H9 (cell line): Measurements from ENCODE around the gene TMEM219. TPM values are rescaled to one million over a fixed set of nuclear protein-coding genes. Genes with fewer than 3 reads are reported as not detected.
A peak's percentile ranks its signal among the peaks of the same experiment; 100 is the strongest.

Experiments used
- DNase-seq: peaks from one replicate; pipeline ENCODE4 v3.0.0-alpha.2; 2017
- H2AFZ ChIP-seq: one replicate; pipeline ENCODE4 v1.6.1; 2013; ENCODE audit warnings: mild to moderate bottlenecking, low read length, control low read depth, moderate library complexity
- H2AK5ac ChIP-seq: 2 replicates; pipeline ENCODE4 v1.6.1; 2013; ENCODE audit warnings: low read length, control low read depth, mixed read lengths; ENCODE audit not compliant: insufficient read length
- H2BK120ac ChIP-seq: one replicate; pipeline ENCODE4 v1.6.1; 2013; ENCODE audit warnings: low read depth, mild to moderate bottlenecking, low read length, control low read depth, inconsistent platforms; ENCODE audit not compliant: poor library complexity, severe bottlenecking
- H2BK12ac ChIP-seq: 2 replicates; pipeline ENCODE4 v1.6.1; 2013; ENCODE audit warnings: low read length, control low read depth, mixed read lengths, low read depth; ENCODE audit not compliant: insufficient read length
- H2BK15ac ChIP-seq: 2 replicates; pipeline ENCODE4 v1.6.1; 2013; ENCODE audit warnings: low read depth, low read length, control low read depth
- H2BK20ac ChIP-seq: one replicate; pipeline ENCODE4 v1.6.1; 2013; ENCODE audit warnings: low read depth, mild to moderate bottlenecking, low read length, control low read depth, inconsistent platforms; ENCODE audit not compliant: poor library complexity, severe bottlenecking
- H2BK5ac ChIP-seq: 2 replicates; pipeline ENCODE4 v1.6.1; 2013; ENCODE audit warnings: low read length, control low read depth, mixed read lengths; ENCODE audit not compliant: insufficient read length
- H3K14ac ChIP-seq: 2 replicates; pipeline ENCODE4 v1.6.1; 2013; ENCODE audit warnings: low read length, control low read depth; ENCODE audit not compliant: insufficient read depth
- H3K18ac ChIP-seq: 2 replicates; pipeline ENCODE4 v1.6.1; 2013; ENCODE audit warnings: low read depth, mild to moderate bottlenecking, mixed read lengths, low read length, control low read depth; ENCODE audit not compliant: insufficient read length
- H3K23ac ChIP-seq: 2 replicates; pipeline ENCODE4 v1.6.1; 2013; ENCODE audit warnings: low read length, control low read depth, mixed read lengths, low read depth; ENCODE audit not compliant: insufficient read length
- H3K23me2 ChIP-seq: 2 replicates; pipeline ENCODE4 v1.6.1; 2013; ENCODE audit warnings: low read depth, mild to moderate bottlenecking, mixed read lengths, low read length, control low read depth; ENCODE audit not compliant: insufficient read length, poor library complexity, severe bottlenecking
- H3K27ac ChIP-seq: 2 replicates; pipeline ENCODE4 v1.5.1; 2013; ENCODE audit warnings: low read length, control low read depth, mixed read lengths, low read depth; ENCODE audit not compliant: insufficient read length
- H3K27me3 ChIP-seq: 2 replicates; pipeline ENCODE4 v1.6.1; 2013; ENCODE audit warnings: low read length, control low read depth, inconsistent platforms; ENCODE audit not compliant: insufficient read depth
- H3K4ac ChIP-seq: 2 replicates; pipeline ENCODE4 v1.6.1; 2013; ENCODE audit warnings: low read depth, mild to moderate bottlenecking, control low read depth, inconsistent platforms, low read length, moderate library complexity
- H3K4me1 ChIP-seq: 2 replicates; pipeline ENCODE4 v1.6.1; 2013; ENCODE audit warnings: low read length, control low read depth, inconsistent platforms; ENCODE audit not compliant: insufficient read depth
- H3K4me2 ChIP-seq: 2 replicates; pipeline ENCODE4 v1.6.1; 2013; ENCODE audit warnings: low read length, control low read depth, mixed read lengths; ENCODE audit not compliant: insufficient read length, insufficient read depth
- H3K56ac ChIP-seq: 2 replicates; pipeline ENCODE4 v1.6.1; 2013; ENCODE audit warnings: low read depth, mild to moderate bottlenecking, mixed read lengths, low read length, control low read depth; ENCODE audit not compliant: insufficient read length
- H3K79me1 ChIP-seq: 2 replicates; pipeline ENCODE4 v1.6.1; 2013; ENCODE audit warnings: low read depth, mild to moderate bottlenecking, moderate library complexity, low read length, control low read depth, inconsistent platforms; ENCODE audit not compliant: insufficient read depth, poor library complexity, severe bottlenecking
- H3K79me2 ChIP-seq: 2 replicates; pipeline ENCODE4 v1.6.1; 2013; ENCODE audit warnings: low read length, control low read depth, inconsistent platforms; ENCODE audit not compliant: insufficient read depth
- H3K9ac ChIP-seq: 2 replicates; pipeline ENCODE4 v1.6.1; 2013; ENCODE audit warnings: low read length, control low read depth, mixed read lengths; ENCODE audit not compliant: insufficient read length; ENCODE audit errors: extremely low read depth
- H3K9me3 ChIP-seq: one replicate; pipeline ENCODE4 v1.6.1; 2013; ENCODE audit warnings: low read depth, low read length, inconsistent platforms; ENCODE audit not compliant: control insufficient read depth
- H3T11ph ChIP-seq: one replicate; pipeline ENCODE4 v1.6.1; 2013; ENCODE audit warnings: mild to moderate bottlenecking, low read length, control low read depth, inconsistent platforms
- H4K20me1 ChIP-seq: one replicate; pipeline ENCODE4 v1.6.1; 2013; ENCODE audit not compliant: control insufficient read depth, insufficient read length, insufficient read depth
- H4K5ac ChIP-seq: 2 replicates; pipeline ENCODE4 v1.6.1; 2013; ENCODE audit warnings: low read depth, mild to moderate bottlenecking, mixed read lengths, low read length, control low read depth; ENCODE audit not compliant: insufficient read length
- H4K8ac ChIP-seq: replicated peaks from 2 replicates; pipeline ENCODE4 v1.6.1; 2013; ENCODE audit warnings: low read length, control low read depth, mixed read lengths, low read depth; ENCODE audit not compliant: insufficient read length
- H4K91ac ChIP-seq: 2 replicates; pipeline ENCODE4 v1.6.1; 2013; ENCODE audit warnings: low read depth, mild to moderate bottlenecking, moderate library complexity, mixed read lengths, low read length, control low read depth; ENCODE audit not compliant: insufficient read length
- H3K27ac Mint-ChIP-seq, 3 experiments: 2 replicates in 2 of 3; 3 replicates in 1 of 3; pipeline ENCODE4 v1.8.0; 2020 to 2021; ENCODE audit warnings: mixed read lengths in 3 of 3, mild to moderate bottlenecking in 1 of 3, moderate library complexity in 1 of 3
- H3K27me3 Mint-ChIP-seq: 2 replicates; pipeline ENCODE4 v1.8.0; 2021; ENCODE audit warnings: low read depth, mild to moderate bottlenecking, moderate library complexity, mixed read lengths
- H3K36me3 Mint-ChIP-seq, 3 experiments: 2 replicates in 2 of 3; 3 replicates in 1 of 3; pipeline ENCODE4 v1.8.0; 2020 to 2021; ENCODE audit warnings: low read depth in 3 of 3, mixed read lengths in 3 of 3; ENCODE audit not compliant: insufficient read depth in 1 of 3
- H3K4me1 Mint-ChIP-seq, 2 experiments: 2 replicates each; pipeline ENCODE4 v1.8.0; 2020; ENCODE audit warnings: mixed read lengths in 2 of 2
- H3K4me3 Mint-ChIP-seq, 2 experiments: 2 replicates in 1 of 2; 3 replicates in 1 of 2; pipeline ENCODE4 v1.8.0; 2020 to 2021; ENCODE audit warnings: mild to moderate bottlenecking in 2 of 2, mixed read lengths in 2 of 2, moderate library complexity in 1 of 2
- H3K9me3 Mint-ChIP-seq, 2 experiments: 2 replicates in 1 of 2; 3 replicates in 1 of 2; pipeline ENCODE4 v1.8.0; 2020; ENCODE audit warnings: mild to moderate bottlenecking in 2 of 2, mixed read lengths in 2 of 2, moderate library complexity in 1 of 2
- WGBS: extraction: QIAGEN DNeasy Blood & Tissue Kit; methylation state at CpG from one replicate; pipeline ENCODE4 v1.1.7; 2013; ENCODE audit warnings: missing lambda C conversion rate, low lambda C conversion rate, mixed read lengths; ENCODE audit not compliant: insufficient read length; ENCODE audit errors: extremely low coverage; 5-methylcytosine and 5-hydroxymethylcytosine counted together
- total RNA-seq: library from RNA; stranded (reverse); gene quantifications from 2 replicates; pipeline ENCODE4 v1.2.1, GENCODE V29; 2021
- TF ChIP-seq, protein P1 (sequence below): fragments of 200-600 bp; sonication (generic); conservative IDR thresholded peaks from 3 replicates; pipeline ENCODE4 v1.8.0; 2021; ENCODE audit warnings: antibody characterized with exemption, mild to moderate bottlenecking

Gene TMEM219
- total RNA-seq, 1 experiment from 2014 or later = 89.1 TPM

DNA sequence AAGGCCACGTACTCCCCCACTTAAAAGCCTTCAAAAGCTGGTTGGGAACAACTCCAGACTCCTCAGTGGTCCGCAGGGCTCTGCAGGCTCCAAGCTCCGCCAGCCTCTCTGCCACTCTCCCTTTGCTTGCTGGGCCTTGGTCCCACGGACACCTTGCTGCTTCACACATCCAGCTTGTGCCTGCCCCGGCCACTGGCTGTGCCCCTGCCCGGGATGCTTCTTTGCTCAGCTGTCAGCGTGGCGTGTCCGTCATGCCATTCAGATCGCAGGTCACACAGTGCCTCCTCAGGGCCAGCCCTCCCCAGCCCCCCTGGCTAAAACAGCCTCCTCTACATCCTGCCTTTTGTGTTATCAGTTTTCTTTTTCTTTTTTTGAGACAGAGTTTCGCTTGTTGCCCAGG lies 49.8 kb upstream of the TMEM219 start:
- no peak overlapping the region for H2BK15ac ChIP-seq
- no peak overlapping the region for H3K56ac ChIP-seq
- no peaks in the 10 kb centered on the region for H3K4me1 ChIP-seq
- no peaks in the 10 kb centered on the region for H3K79me1 ChIP-seq
- peaks cover 17 to 28% (median 24%) of the 10 kb centered on the region in 3 experiments for H3K36me3 Mint-ChIP-seq
- no peak overlapping the region for H3K14ac ChIP-seq
- H3T11ph ChIP-seq = no peak overlapping the region
- H2BK20ac ChIP-seq = no peak overlapping the region
- no peaks in the 10 kb centered on the region for H3K79me2 ChIP-seq
- DNase-seq = no peak
- no peaks in the 10 kb centered on the region; a peak in 1 of 5 replicates for H3K9me3 Mint-ChIP-seq
- H3K4ac ChIP-seq = no peak overlapping the region
- no peak overlapping the region for H3K4me3 Mint-ChIP-seq
- H4K5ac ChIP-seq = no peak overlapping the region
- H3K9me3 ChIP-seq = no peaks in the 10 kb centered on the region
- no CpG with 5 or more reads among the region's 11 CpGs for WGBS
- no peak overlapping the region for H3K18ac ChIP-seq
- H3K23me2 ChIP-seq = no peaks in the 10 kb centered on the region
- H3K27ac Mint-ChIP-seq = peak overlapping the region in 2 of 3 experiments; percentile 61 to 76; a peak in 3 of 7 replicates
- peaks cover 6 to 13% of the 10 kb centered on the region in 2 experiments for H3K4me1 Mint-ChIP-seq
- no peak overlapping the region for H2BK5ac ChIP-seq
- no peak overlapping the region for H2BK12ac ChIP-seq
- H4K8ac ChIP-seq = no peak overlapping the region
- H4K20me1 ChIP-seq = no peaks in the 10 kb centered on the region
- H3K4me2 ChIP-seq = no peak overlapping the region
- H3K27me3 ChIP-seq = no peaks in the 10 kb centered on the region
- no peak overlapping the region for H3K27ac ChIP-seq
- H2AK5ac ChIP-seq = no peak overlapping the region
- H3K9ac ChIP-seq = no peak overlapping the region
- H4K91ac ChIP-seq = no peak overlapping the region
- no peak overlapping the region for H3K23ac ChIP-seq
- no peak overlapping the region for H2AFZ ChIP-seq
- H2BK120ac ChIP-seq = no peak overlapping the region
- no peaks in the 10 kb centered on the region for H3K27me3 Mint-ChIP-seq
- TF ChIP-seq, protein P1, sequence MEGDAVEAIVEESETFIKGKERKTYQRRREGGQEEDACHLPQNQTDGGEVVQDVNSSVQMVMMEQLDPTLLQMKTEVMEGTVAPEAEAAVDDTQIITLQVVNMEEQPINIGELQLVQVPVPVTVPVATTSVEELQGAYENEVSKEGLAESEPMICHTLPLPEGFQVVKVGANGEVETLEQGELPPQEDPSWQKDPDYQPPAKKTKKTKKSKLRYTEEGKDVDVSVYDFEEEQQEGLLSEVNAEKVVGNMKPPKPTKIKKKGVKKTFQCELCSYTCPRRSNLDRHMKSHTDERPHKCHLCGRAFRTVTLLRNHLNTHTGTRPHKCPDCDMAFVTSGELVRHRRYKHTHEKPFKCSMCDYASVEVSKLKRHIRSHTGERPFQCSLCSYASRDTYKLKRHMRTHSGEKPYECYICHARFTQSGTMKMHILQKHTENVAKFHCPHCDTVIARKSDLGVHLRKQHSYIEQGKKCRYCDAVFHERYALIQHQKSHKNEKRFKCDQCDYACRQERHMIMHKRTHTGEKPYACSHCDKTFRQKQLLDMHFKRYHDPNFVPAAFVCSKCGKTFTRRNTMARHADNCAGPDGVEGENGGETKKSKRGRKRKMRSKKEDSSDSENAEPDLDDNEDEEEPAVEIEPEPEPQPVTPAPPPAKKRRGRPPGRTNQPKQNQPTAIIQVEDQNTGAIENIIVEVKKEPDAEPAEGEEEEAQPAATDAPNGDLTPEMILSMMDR = no peak
